LNCAP (cell line): ENCODE data around the gene ABI1.

Source experiments
- CTCF ChIP-seq: fragments of 450-650 bp; IDR thresholded peaks from 2 replicates; pipeline ENCODE4 v1.5.1; 2017; ENCODE audit warnings: mild to moderate bottlenecking

The ABI1 gene

GRCh38 chr10:26821699-26822570, 38.8 kb downstream of the ABI1 start:
- TF ChIP-seq CTCF, result no peak

- no peak for TF ChIP-seq CTCF
These were observed 45.3 kb downstream of the ABI1 start for GRCh38 chr10:26815500-26815899.

- no peak for TF ChIP-seq CTCF
These were observed 50.2 kb downstream of the ABI1 start for GRCh38 chr10:26810435-26811026.

- no peak for TF ChIP-seq CTCF
These were observed 50.8 kb downstream of the ABI1 start for GRCh38 chr10:26809973-26810372.

GRCh38 chr10:26807532-26807931, 53.2 kb downstream of the ABI1 start:
- no peak for TF ChIP-seq CTCF

- no peak for TF ChIP-seq CTCF
These were observed 54.2 kb downstream of the ABI1 start for GRCh38 chr10:26806557-26806956.

GRCh38 chr10:26805567-26806245, 55.1 kb downstream of the ABI1 start:
- TF ChIP-seq CTCF, result no peak
